ENCODE data around the gene ZSCAN29.

DNA sequence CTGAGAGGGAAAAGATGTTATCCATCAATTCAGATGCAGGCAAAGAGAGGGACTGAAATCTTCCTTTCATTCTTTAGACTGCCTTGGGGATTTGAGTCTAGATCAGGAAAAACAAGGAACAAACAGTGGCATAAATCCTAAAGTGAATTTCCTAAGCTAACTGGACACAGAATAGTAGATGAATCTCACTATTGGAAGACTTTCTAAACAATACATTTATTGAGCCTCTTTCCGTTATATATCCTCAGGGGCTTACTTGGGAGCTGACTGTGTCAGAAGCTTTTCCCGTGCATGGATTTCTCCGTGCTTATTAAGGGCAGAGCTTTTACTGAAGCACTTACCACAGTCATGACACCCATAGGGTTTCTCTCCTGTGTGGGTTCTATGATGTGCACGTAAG is 10.0 kb downstream of the ZSCAN29 start:
- no peak for TF ChIP-seq POLR2A (IDR thresholded peaks at IDR 0.05)
- TF ChIP-seq, protein P1, sequence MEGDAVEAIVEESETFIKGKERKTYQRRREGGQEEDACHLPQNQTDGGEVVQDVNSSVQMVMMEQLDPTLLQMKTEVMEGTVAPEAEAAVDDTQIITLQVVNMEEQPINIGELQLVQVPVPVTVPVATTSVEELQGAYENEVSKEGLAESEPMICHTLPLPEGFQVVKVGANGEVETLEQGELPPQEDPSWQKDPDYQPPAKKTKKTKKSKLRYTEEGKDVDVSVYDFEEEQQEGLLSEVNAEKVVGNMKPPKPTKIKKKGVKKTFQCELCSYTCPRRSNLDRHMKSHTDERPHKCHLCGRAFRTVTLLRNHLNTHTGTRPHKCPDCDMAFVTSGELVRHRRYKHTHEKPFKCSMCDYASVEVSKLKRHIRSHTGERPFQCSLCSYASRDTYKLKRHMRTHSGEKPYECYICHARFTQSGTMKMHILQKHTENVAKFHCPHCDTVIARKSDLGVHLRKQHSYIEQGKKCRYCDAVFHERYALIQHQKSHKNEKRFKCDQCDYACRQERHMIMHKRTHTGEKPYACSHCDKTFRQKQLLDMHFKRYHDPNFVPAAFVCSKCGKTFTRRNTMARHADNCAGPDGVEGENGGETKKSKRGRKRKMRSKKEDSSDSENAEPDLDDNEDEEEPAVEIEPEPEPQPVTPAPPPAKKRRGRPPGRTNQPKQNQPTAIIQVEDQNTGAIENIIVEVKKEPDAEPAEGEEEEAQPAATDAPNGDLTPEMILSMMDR (IDR thresholded peaks at IDR 0.05) = no peak
